Measurements from ENCODE around the gene MAP1LC3A. TPM values are rescaled to one million over a fixed set of nuclear protein-coding genes. Genes with fewer than 3 reads are reported as not detected.
"Not testable (repeated sequence)": the region's sequence is repeated elsewhere in the genome, so short reads cannot be mapped to it uniquely, and the experiment has no call there.

MAP1LC3A gene
- 0.10 and 0.23 TPM in 2 replicates for total RNA-seq (2014; rRNA removed; shearing (Covaris generic))

DNA sequence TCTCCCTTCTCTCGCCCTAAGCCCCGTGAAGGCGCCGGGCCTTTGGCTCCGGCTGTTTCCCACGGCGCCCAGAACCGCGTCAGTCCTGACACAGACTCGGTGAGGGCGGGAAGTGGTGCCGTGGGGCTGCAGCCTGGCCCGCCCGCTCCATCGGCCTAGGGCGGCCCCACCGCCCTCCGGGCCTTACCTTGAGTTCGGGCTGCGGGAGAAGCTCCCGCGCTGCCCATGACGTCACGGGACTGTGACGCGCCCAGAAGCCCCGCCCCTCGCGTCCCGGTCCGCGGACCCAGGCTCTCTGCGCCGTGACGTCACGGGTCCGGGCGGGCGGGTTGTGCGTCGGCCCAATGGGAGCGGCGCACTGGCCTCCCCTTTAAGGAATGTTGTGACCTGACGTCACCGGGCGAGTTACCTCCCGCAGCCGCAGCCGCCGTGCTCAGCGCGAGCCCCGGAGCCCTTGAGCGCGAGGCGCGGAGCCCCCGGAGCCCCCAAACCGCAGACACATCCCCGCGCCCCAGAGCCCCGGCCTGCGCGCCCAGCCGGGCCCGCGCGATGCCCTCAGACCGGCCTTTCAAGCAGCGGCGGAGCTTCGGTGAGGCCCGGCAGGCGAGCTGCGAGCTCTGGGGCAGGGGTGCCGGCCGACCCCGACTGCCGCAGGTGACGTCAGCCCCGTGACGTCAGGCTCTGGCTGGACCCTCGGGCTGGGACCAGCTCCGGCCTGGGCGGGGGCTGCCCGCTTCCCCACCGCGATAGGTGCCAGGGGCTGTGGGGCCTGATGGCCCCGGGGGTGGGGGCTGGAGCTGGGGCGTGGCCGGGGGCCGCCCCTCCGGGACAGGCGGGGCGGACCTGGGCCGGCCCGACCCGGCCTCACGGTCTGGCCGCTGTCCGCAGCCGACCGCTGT is at the start of gene MAP1LC3A:
Gene MAP1LC3A, plus strand, starts transcription at position 399 of the 899 bp plus-strand sequence. Its CDS starts 151 bp downstream, at position 550.
- DNase-seq: no peak
- H3K9me3 ChIP-seq (replicated peaks): no peaks in the 10 kb centered on the region
- no peaks in the 10 kb centered on the region for H3K27me3 ChIP-seq
- no peaks in the 10 kb centered on the region; the same call in 1 of the 2 replicates for H3K36me3 ChIP-seq
- no peak within 1 kb of the TSS for H3K4me3 ChIP-seq
- no peak within 1 kb of the TSS for H3K27ac ChIP-seq
- peaks cover 3% of the 10 kb centered on the region; the same call in 1 of the 2 replicates for H3K4me1 ChIP-seq

DNA sequence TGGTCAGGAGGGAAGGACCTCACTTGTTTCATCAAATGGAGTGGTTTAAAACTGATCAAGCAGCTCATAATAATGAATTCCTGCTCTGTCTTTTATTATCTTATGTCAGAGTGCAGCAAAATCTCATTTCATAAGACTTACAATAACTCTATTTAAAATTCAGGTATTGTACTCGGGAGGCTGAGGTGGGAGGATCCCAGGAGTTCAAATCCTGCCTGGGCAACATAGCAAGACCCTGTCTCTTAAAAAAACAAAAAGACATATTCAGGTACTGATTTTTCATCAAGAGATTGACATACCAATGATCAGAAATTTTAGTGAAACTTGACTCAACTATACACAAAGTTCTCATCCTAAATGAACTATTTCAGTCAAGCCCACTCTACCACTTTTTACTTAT is 47.9 kb upstream of the MAP1LC3A start:
- Histone ChIP-seq H3K27me3 (no peaks in the 10 kb centered on the region), H3K4me1 (no peaks in the 10 kb centered on the region), H3K27ac (no peak overlapping the region), H3K4me3 (no peak overlapping the region), H3K36me3 (peaks cover 54% of the 10 kb centered on the region), H3K9me3 (replicated peaks) (no peaks in the 10 kb centered on the region)
- DNase-seq: no peak

DNA sequence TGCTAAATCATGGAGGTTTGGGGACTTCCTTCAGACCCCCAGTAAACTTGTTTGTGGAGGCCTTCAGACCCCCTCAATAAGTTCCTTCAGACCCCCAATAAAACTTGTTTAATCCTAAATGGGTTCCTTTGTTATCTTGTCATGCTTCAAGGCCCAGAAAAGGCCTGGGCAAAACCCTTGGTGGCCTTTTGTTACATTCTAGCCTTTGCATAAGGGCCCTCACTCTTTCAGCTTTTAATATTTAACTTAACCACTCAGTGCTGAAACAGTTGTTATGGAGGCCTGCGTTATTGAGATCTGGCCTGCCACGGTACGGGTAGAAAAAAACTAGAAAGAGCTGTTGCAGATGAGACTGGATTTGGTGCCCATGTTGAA is 46.6 kb upstream of the MAP1LC3A start:
- Histone ChIP-seq H3K4me1 (no peaks in the 10 kb centered on the region), H3K9me3 (replicated peaks) (no peaks in the 10 kb centered on the region), H3K36me3 (peaks cover 41% of the 10 kb centered on the region), H3K27ac (no peak overlapping the region), H3K4me3 (no peak overlapping the region), H3K27me3 (no peaks in the 10 kb centered on the region)
- DNase-seq: no peak

DNA sequence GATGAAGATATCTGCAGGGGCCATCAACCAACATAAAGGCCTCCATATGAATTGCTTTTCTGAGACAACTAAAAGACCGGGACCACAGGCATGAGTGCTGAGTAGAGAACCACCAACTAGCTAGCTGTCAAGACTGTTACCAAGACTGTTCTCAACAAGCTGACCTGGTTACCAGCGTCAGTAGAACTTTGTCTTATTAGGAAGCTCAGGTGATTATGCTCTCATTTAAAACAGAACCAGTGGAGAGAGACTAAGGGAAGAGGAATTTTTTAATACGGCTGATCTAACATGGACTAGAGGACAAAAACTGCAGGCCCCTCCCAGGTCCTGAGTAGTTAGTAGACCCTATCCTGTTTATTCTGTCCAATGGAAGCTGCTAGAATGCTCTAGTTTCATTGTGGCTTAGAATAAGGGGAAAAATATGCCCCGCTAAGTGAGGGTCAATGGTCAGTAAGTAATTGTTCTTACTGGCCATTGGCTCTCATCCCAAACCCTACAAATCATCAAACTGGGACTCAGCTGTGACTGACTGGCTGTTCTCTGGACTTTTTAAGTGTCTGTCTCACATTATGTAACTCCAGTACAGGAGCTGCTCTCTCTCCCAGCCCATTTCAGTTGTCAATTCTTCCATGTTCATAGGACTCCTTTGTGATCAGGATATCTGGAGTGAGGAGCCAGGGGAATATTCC is 46.1 kb upstream of the MAP1LC3A start:
- no peak for DNase-seq
- Histone ChIP-seq H3K4me1 (no peaks in the 10 kb centered on the region), H3K9me3 (replicated peaks) (no peaks in the 10 kb centered on the region), H3K27me3 (no peaks in the 10 kb centered on the region), H3K36me3 (peaks cover 38% of the 10 kb centered on the region), H3K27ac (no peak overlapping the region), H3K4me3 (no peak overlapping the region)

- DNase-seq: no peak
- H3K9me3 ChIP-seq (replicated peaks): no peaks in the 10 kb centered on the region
- H3K36me3 ChIP-seq: peaks cover 33% of the 10 kb centered on the region
- no peaks in the 10 kb centered on the region for H3K27me3 ChIP-seq
- H3K27ac ChIP-seq: no peak overlapping the region
- no peak overlapping the region for H3K4me3 ChIP-seq
- no peaks in the 10 kb centered on the region for H3K4me1 ChIP-seq
Observed at GRCh38 chr20:34512955-34513419, 45.5 kb upstream of the MAP1LC3A start.

DNA sequence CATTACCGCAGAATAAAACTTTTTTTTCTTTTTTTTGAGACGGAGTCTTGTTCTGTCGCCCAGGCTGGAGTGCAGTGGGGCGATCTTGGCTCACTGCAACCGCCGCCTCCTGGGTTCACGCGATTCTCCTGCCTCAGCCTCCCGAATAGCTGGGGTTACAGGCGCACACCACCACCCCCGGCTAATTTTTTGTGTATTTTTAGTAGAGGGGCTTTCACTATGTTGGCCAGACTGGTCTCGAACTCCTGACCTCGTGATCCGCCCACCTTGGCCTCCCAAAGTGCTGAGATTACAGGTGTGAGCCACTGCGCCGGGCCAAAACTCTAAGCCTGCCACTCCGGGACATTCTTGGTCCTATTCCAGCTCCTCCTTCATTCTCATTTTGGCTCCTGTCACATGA is 44.5 kb upstream of the MAP1LC3A start:
- not testable (repeated sequence) for H3K4me1 ChIP-seq; H3K4me3 ChIP-seq; H3K27ac ChIP-seq; H3K27me3 ChIP-seq; H3K9me3 ChIP-seq (replicated peaks); DNase-seq
- H3K36me3 ChIP-seq: peaks cover 22% of the 10 kb centered on the region

DNA sequence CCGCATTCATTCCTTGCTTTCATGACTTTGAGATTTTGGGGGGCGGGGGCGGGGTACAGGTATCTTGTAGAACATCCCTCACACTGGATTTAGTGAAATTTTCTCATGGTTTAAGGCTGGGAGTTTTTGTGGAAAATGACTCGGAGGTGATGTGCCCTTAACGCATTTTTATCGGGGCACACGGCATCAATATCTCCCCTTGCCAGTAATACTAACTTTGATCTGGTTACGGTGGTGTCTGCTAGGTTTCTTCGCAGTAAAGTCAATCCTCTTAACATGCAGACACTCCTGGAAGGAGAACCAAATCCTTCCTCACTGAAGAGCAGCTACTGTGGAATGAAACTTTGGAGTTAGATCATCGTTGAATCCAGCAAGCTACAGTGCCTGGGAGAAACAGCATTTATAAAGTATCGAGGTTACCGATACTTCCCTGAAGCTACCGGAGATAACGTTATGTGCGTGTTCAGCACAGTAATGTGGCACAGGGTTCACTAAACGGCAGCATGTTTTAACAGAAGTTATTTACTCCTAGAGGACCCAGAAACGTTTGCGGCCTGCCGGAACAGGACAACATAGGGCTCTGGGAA is 43.5 kb upstream of the MAP1LC3A start:
- DNase-seq: no peak
- no peaks in the 10 kb centered on the region for H3K27me3 ChIP-seq
- H3K4me1 ChIP-seq: no peaks in the 10 kb centered on the region
- H3K4me3 ChIP-seq: peak overlapping the region; percentile 91
- H3K27ac ChIP-seq: no peak overlapping the region
- H3K9me3 ChIP-seq (replicated peaks): no peaks in the 10 kb centered on the region
- peaks cover 13% of the 10 kb centered on the region for H3K36me3 ChIP-seq

GRCh38 chr20:34515484-34516246 is 42.9 kb upstream of the MAP1LC3A start:
- no peaks in the 10 kb centered on the region for H3K27me3 ChIP-seq
- H3K4me1 ChIP-seq: no peaks in the 10 kb centered on the region

GRCh38 chr20:34516247-34517113 is 42.0 kb upstream of the MAP1LC3A start, which contains the start of gene DYNLRB1:
Gene DYNLRB1 (plus strand): TSS chr20:34516422. CDS start chr20:34516459, 37 bp downstream.
- H3K4me3 ChIP-seq: peak within 1 kb of the TSS; percentile 91
- H3K9me3 ChIP-seq (replicated peaks): no peaks in the 10 kb centered on the region

More at GRCh38 chr20:34515484-34516246, 42.9 kb upstream of the MAP1LC3A start:
- no peaks in the 10 kb centered on the region for H3K9me3 ChIP-seq (replicated peaks)
- H3K36me3 ChIP-seq: peaks cover 8% of the 10 kb centered on the region
- peak overlapping the region; percentile 91 for H3K4me3 ChIP-seq
- peak; percentile 75 to 83 for DNase-seq
- H3K27ac ChIP-seq: peak overlapping the region; percentile 88

GRCh38 chr20:34517114-34517505 is 41.4 kb upstream of the MAP1LC3A start:
- Histone ChIP-seq H3K27me3 (no peaks in the 10 kb centered on the region), H3K4me1 (no peaks in the 10 kb centered on the region), H3K27ac (peak overlapping the region; percentile 88), H3K9me3 (replicated peaks) (no peaks in the 10 kb centered on the region), H3K36me3 (peaks cover 3% of the 10 kb centered on the region; the same call in 1 of the 2 replicates), H3K4me3 (peak overlapping the region; percentile 91)
- DNase-seq: no peak

More at GRCh38 chr20:34516247-34517113, 42.0 kb upstream of the MAP1LC3A start, which contains the start of gene DYNLRB1:
- Histone ChIP-seq H3K4me1 (no peaks in the 10 kb centered on the region), H3K36me3 (peaks cover 3% of the 10 kb centered on the region; the same call in 1 of the 2 replicates), H3K27ac (peak within 1 kb of the TSS; percentile 88), H3K27me3 (no peaks in the 10 kb centered on the region)
- peak; percentile 99 to 100 for DNase-seq

- peaks cover 11% of the 10 kb centered on the region for H3K4me1 ChIP-seq
- H3K27ac ChIP-seq; H3K4me3 ChIP-seq; H3K9me3 ChIP-seq (replicated peaks); H3K27me3 ChIP-seq; DNase-seq; H3K36me3 ChIP-seq: not testable (repeated sequence)
Observed at GRCh38 chr20:34518863-34519262, 39.7 kb upstream of the MAP1LC3A start.

GRCh38 chr20:34519841-34520240 is 38.7 kb upstream of the MAP1LC3A start:
- not testable (repeated sequence) for H3K27me3 ChIP-seq, H3K27ac ChIP-seq, DNase-seq

More at GRCh38 chr20:34519841-34520240, 38.7 kb upstream of the MAP1LC3A start:
- H3K9me3 ChIP-seq (replicated peaks); H3K36me3 ChIP-seq; H3K4me3 ChIP-seq: not testable (repeated sequence)
- peaks cover 20% of the 10 kb centered on the region for H3K4me1 ChIP-seq
